ENCODE results near the gene MLXIP.

DNA sequence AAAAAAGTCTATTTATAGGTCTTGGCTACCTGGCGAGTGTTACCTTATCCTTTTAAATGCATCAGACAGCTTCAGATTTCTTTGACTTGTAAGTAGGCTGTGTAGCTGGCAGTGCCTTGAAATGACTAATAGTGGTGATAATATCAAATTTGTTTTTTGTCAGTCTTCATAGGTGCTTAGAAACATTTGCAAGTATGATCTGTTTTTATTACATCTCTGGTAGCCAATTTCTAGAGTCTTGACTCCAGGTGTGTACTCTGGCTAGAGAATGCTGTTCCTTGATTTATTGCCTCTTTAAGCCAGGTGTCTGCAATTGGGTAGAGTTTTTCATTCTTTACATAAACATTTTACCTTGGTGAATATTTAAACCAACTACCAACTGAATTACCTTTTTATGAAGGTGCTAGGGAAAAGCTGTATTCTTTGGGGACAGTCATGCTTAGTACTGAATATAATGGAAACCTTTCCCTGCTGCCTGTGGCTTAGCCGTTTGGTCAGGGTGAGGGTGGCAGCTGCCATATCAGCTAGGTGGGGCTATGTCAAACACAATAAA is 32.6 kb downstream of the MLXIP start:
- no peak for TF ChIP-seq POLR2A (IDR thresholded peaks at IDR 0.05)
- no peak for TF ChIP-seq CTCF (IDR thresholded peaks at IDR 0.05)
- TF ChIP-seq POLR2AphosphoS5 (IDR thresholded peaks at IDR 0.05; ENCODE audit: insufficient read depth in 1 of 2, low read depth in 1 of 2), result peak in 1 of 2 donors; percentile 53
